Activated CD4-positive, alpha-beta T cell treated with anti-CD3 and anti-CD28 coated beads for 36 hours (primary cell): ENCODE measurements around the gene ARHGAP40. TPM values are rescaled to one million over a fixed set of nuclear protein-coding genes. Genes with fewer than 3 reads are reported as not detected.

Experiments
- ATAC-seq: fragments of 200-7000 bp; cut with Tn5 transposase; one replicate; pipeline ENCODE4 v1.10.0; 2021; ENCODE audit warnings: mild to moderate bottlenecking, moderate library complexity
- CTCF ChIA-PET: fragments of 350-600 bp; sonication (Branson Sonifier 250); formaldehyde crosslinking; loops from one replicate; lab custom pipeline; 2021; ENCODE audit warnings: antibody characterized with exemption; lab: Charles Lee
- POLR2A ChIA-PET: fragments of 350-600 bp; sonication (Branson Sonifier 250); formaldehyde crosslinking; loops from one replicate; lab custom pipeline; 2021; ENCODE audit warnings: antibody characterized with exemption, inconsistent platforms; lab: Charles Lee
- DNase-seq: peaks from one replicate; pipeline ENCODE4 v3.0.0-alpha.2; 2020
- H3K27ac Mint-ChIP-seq: one replicate; pipeline ENCODE4 v1.8.0; 2021; ENCODE audit warnings: mixed read lengths
- H3K27me3 Mint-ChIP-seq: one replicate; pipeline ENCODE4 v1.8.0; 2021; ENCODE audit warnings: mixed read lengths
- H3K36me3 Mint-ChIP-seq: one replicate; pipeline ENCODE4 v1.8.0; 2021; ENCODE audit warnings: low read depth, mixed read lengths
- H3K4me1 Mint-ChIP-seq: one replicate; pipeline ENCODE4 v1.8.0; 2021; ENCODE audit warnings: mixed read lengths
- H3K4me3 Mint-ChIP-seq: one replicate; pipeline ENCODE4 v1.8.0; 2021; ENCODE audit warnings: mild to moderate bottlenecking, moderate library complexity, mixed read lengths
- H3K9me3 Mint-ChIP-seq: one replicate; pipeline ENCODE4 v1.8.0; 2021; ENCODE audit warnings: low read depth, mixed read lengths
- intact Hi-C, 2 experiments: fragments of 100-400 bp; cut with DNase I in 1 of 2; cut with micrococcal nuclease in 1 of 2; formaldehyde crosslinking; loops; one replicate each; pipeline versions ENCODE4 v1.14.2 to v1.15.1; 2022 to 2024; cut with DNase I, micrococcal nuclease
- total RNA-seq, 2 experiments: library from RNA; stranded (reverse); gene quantifications; one replicate each; pipeline ENCODE4 v1.2.3, GENCODE V29; 2021

Gene ARHGAP40
- total RNA-seq, 2 experiments from 2014 or later = not detected

DNA sequence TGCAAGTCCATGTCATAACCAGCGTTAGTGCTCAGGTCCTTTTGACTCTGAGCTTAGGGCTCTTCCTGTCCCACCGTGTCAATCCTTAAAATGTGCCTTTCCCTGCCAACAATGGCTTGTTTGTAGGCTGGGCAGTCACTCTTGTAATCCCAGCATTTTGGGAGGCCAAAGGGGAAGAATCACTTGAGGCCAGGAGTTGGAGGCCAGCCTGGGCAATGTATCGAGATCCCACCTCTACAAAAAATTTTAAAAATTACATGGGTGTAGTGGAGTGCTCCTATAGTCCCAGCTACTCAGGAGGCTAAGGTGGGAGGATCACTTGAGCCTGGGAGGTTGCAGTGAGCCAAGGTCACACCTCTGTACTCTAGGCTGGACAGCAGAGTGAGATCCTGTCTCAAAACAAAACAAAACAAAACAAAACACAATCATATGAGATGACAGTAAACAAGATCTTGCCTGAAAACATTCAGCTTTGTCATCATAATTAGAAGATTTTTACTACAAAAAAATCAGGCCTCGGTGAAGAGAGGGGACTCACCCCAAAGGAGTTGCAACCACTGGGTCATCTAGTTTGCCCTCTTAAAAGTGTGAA is 70.2 kb downstream of the ARHGAP40 start:
- intact Hi-C loops = loop anchor here in 1 of 2 experiments (10.0 kb wide), 1 partner anchor 53 kb away; the partner anchor contains the start of gene SLC32A1
- ATAC-seq (no peak), DNase-seq (no peak)
- Mint-ChIP-seq H3K9me3 (no peaks in the 10 kb centered on the region), H3K4me3 (no peak overlapping the region), H3K27me3 (peaks cover 18% of the 10 kb centered on the region), H3K27ac (no peak overlapping the region), H3K4me1 (peaks cover 5% of the 10 kb centered on the region), H3K36me3 (no peaks in the 10 kb centered on the region)
- ChIA-PET CTCF (interaction anchor here (0.6 to 0.9 kb wide), 3 partner anchors 13 to 87 kb away, joined by 3 to 4 read pairs (median 3); no protein-coding TSS in a partner anchor), POLR2A (no interaction called here)

DNA sequence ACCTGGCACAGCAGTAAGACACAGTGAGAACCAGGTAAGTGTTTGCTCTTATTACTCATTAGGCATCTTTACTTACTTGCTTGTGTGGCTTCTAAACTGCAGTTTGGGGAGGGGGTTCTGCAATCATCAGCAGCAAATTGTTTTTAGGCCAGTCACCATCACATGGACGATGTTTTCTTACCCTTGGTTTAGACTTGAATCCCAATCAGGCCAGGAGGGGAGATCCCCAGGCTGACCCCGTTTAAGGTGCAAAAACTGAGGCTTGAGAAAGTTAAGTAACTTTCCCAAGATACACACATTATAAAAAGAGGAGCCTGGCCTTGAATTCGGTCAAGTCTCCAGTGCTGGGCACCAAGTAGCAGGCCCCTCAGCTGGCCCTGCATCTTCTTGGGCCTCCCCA is 70.9 kb downstream of the ARHGAP40 start:
- H3K4me1 Mint-ChIP-seq = peaks cover 5% of the 10 kb centered on the region
- ATAC-seq (no peak), DNase-seq (no peak)
- ChIA-PET CTCF (interaction anchor here (1.4 to 2.3 kb wide), 2 partner anchors 10 to 12 kb away, joined by 4 to 9 read pairs; no protein-coding TSS in a partner anchor), POLR2A (no interaction called here)
- H3K27ac Mint-ChIP-seq = no peak overlapping the region
- no peak overlapping the region for H3K4me3 Mint-ChIP-seq
- no peaks in the 10 kb centered on the region for H3K36me3 Mint-ChIP-seq
- intact Hi-C loops = loop anchor here in 1 of 2 experiments (10.0 kb wide), 1 partner anchor 52 kb away; the partner anchor contains the start of gene SLC32A1
- peaks cover 18% of the 10 kb centered on the region for H3K27me3 Mint-ChIP-seq
- no peaks in the 10 kb centered on the region for H3K9me3 Mint-ChIP-seq

DNA sequence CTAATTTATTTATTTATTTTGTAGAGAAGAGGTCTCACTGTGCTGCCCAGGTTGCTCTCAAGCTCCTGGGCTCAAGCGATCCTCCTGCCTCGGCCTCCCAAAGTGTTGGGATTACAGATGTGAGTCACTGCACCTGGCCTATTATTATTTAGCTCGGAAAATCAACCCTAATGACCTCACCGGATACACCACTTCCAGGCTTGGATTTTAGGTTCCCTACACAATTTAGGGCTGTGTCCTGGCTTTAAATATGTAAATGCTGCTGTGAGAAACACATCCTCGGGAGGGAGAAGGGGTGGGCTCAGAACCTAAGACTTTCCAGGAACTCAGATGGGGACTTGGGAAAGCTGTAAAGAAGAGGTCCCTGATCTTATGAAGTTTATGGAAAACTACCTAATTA is 71.7 kb downstream of the ARHGAP40 start:
- H3K4me1 Mint-ChIP-seq = peaks cover 5% of the 10 kb centered on the region
- DNase-seq = no peak
- ChIA-PET POLR2A (no interaction called here), CTCF (interaction anchor here (0.7 to 2.3 kb wide), 10 partner anchors 10 to 251 kb away, joined by 3 to 9 read pairs (median 3); no protein-coding TSS in a partner anchor)
- no peaks in the 10 kb centered on the region for H3K36me3 Mint-ChIP-seq
- H3K27ac Mint-ChIP-seq = no peak overlapping the region
- no peak for ATAC-seq
- H3K9me3 Mint-ChIP-seq = no peaks in the 10 kb centered on the region
- intact Hi-C loops = loop anchor here in 1 of 2 experiments (10.0 kb wide), 1 partner anchor 52 kb away; the partner anchor contains the start of gene SLC32A1
- H3K27me3 Mint-ChIP-seq = peaks cover 12% of the 10 kb centered on the region
- H3K4me3 Mint-ChIP-seq = peak overlapping the region; percentile 63

DNA sequence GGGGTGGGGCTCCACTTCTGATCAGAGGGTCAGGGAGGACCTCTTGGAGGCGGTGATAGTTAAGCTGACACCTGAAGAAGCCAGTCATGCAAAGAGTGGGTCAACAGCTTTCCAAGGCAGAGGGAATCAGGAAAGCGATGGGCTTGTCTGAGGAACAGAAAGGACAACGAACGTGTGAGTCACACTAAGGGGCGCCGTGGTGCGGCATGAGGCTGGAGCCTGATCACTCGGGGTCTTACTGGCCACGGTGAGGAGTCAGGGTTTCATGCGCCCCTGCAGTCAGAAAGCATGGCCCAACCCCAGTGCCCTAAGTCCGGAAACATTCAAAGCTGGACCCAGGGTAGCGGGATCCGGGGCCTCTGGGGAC is 72.1 kb downstream of the ARHGAP40 start:
- CTCF ChIA-PET = interaction anchor here (0.7 to 2.3 kb wide), 11 partner anchors 10 to 251 kb away, joined by 3 to 9 read pairs (median 3); no protein-coding TSS in a partner anchor
- H3K36me3 Mint-ChIP-seq = no peaks in the 10 kb centered on the region
- ATAC-seq (peak; percentile 30), DNase-seq (peak; percentile 24)
- peak overlapping the region; percentile 63 for H3K4me3 Mint-ChIP-seq
- POLR2A ChIA-PET = no interaction called here
- intact Hi-C loops = loop anchor here (1.0 to 10.0 kb wide), 5 partner anchors 27 to 289 kb away; partner anchors contain the start of genes ACTR5 (in 1 of the 2), DHX35 (in 1 of the 2) and SLC32A1 (in 1 of the 2)
- H3K4me1 Mint-ChIP-seq = peaks cover 5% of the 10 kb centered on the region
- H3K27me3 Mint-ChIP-seq = peaks cover 12% of the 10 kb centered on the region
- no peaks in the 10 kb centered on the region for H3K9me3 Mint-ChIP-seq
- no peak overlapping the region for H3K27ac Mint-ChIP-seq

DNA sequence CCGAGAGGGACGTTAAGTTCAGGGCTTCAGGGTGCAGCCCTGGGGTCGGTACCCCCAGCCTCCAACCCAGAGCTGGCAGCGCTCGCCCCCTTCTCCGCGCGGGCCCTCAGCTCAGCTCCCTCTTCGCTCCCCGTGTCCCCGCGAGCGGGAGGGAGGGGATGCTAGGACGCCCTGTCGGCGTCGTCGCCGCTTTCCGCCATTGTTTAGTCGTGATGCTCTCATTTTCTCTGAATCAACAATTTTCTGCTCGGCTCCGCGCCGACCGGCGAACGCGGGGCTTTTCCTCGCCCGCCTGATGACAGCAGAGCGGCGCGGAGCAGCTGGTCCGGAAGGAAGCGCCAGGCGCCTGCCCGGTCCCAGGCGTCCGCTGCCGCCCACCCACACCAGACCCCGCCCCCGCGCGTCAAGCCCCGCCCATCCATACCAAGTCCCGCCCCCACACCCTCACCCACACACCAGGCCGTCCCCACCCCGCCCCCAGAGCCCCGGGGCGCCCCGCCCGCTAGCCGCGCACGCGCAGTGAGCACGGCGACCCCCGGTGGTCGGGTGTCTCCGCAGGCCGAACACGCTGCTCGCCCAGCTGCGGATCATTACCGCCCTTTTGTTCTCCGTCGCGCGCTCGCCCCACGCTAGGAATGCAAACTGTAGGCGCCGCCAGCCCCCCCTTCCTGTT is 72.6 kb downstream of the ARHGAP40 start:
- ATAC-seq (peak; percentile 91), DNase-seq (peak; percentile 84)
- no peaks in the 10 kb centered on the region for H3K9me3 Mint-ChIP-seq
- intact Hi-C loops = loop anchor here (1.0 to 10.0 kb wide), 5 partner anchors 28 to 288 kb away; partner anchors contain the start of genes ACTR5 (in 1 of the 2), DHX35 (in 1 of the 2) and SLC32A1 (in 1 of the 2)
- CTCF ChIA-PET = interaction anchor here (0.7 to 2.3 kb wide), 9 partner anchors 9 to 52 kb away, joined by 3 to 9 read pairs (median 3); no protein-coding TSS in a partner anchor
- H3K4me3 Mint-ChIP-seq = peak overlapping the region; percentile 63
- H3K27me3 Mint-ChIP-seq = peaks cover 12% of the 10 kb centered on the region
- H3K4me1 Mint-ChIP-seq = peaks cover 5% of the 10 kb centered on the region
- H3K27ac Mint-ChIP-seq = peak overlapping the region; percentile 49
- POLR2A ChIA-PET = no interaction called here
- no peaks in the 10 kb centered on the region for H3K36me3 Mint-ChIP-seq

DNA sequence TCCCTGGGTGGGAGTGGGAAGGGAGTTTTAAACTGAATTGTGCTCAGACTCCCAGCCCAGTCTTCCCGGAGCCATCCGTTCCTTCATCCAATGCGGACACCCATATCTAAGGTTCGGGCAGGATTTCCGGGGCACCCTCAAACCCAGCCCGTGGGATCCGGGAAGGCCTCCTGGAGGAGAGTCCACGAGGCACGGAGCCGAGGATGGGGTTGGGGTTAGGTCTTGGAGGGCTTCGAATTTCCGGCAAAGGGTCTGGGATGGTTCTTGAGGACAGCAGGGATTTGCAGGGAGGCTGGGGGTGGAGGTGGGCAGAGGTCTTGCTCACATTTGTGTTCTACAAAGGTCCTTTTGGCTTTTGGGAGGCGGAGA is 73.1 kb downstream of the ARHGAP40 start:
- Mint-ChIP-seq H3K4me1 (peaks cover 5% of the 10 kb centered on the region), H3K27me3 (peaks cover 11% of the 10 kb centered on the region), H3K4me3 (peak overlapping the region; percentile 53), H3K9me3 (no peaks in the 10 kb centered on the region), H3K36me3 (no peaks in the 10 kb centered on the region), H3K27ac (no peak overlapping the region)
- POLR2A ChIA-PET = no interaction called here
- CTCF ChIA-PET = interaction anchor here (1.1 kb wide), 1 partner anchor 11 kb away, joined by 3 read pairs; no protein-coding TSS in a partner anchor
- DNase-seq (no peak), ATAC-seq (no peak)
- intact Hi-C loops = loop anchor here (1.0 to 10.0 kb wide), 5 partner anchors 28 to 288 kb away; partner anchors contain the start of genes ACTR5 (in 1 of the 2), DHX35 (in 1 of the 2) and SLC32A1 (in 1 of the 2)

DNA sequence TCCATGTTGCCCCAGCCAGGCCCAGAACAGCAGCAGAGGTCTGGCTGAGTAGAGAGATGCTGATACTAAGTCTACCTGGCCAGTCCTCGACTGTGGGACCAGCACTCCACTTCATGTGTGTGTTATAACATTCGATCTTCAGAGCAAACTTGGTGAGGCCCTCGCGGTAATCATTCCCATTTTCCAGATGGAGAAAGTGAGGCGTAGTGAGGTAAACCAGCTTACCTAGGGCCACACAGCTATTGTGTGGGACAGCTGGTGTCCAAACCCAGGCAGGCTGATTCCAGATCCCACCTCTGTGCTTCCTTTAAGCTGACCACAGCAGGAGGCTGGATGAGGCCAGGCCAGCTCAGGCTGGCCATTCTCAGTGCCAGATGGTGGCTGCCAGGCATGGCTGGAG is 75.0 kb downstream of the ARHGAP40 start:
- H3K4me3 Mint-ChIP-seq = no peak overlapping the region
- H3K9me3 Mint-ChIP-seq = no peaks in the 10 kb centered on the region
- ATAC-seq (no peak), DNase-seq (no peak)
- H3K4me1 Mint-ChIP-seq = peaks cover 5% of the 10 kb centered on the region
- H3K36me3 Mint-ChIP-seq = no peaks in the 10 kb centered on the region
- H3K27ac Mint-ChIP-seq = no peak overlapping the region
- intact Hi-C loops = loop anchor here in 1 of 2 experiments (10.0 kb wide), 1 partner anchor 48 kb away; the partner anchor contains the start of gene SLC32A1
- ChIA-PET POLR2A (no interaction called here), CTCF (interaction anchor here (1.0 to 1.4 kb wide), 2 partner anchors 50 to 114 kb away, joined by 3 read pairs; no protein-coding TSS in a partner anchor)
- H3K27me3 Mint-ChIP-seq = peaks cover 23% of the 10 kb centered on the region

DNA sequence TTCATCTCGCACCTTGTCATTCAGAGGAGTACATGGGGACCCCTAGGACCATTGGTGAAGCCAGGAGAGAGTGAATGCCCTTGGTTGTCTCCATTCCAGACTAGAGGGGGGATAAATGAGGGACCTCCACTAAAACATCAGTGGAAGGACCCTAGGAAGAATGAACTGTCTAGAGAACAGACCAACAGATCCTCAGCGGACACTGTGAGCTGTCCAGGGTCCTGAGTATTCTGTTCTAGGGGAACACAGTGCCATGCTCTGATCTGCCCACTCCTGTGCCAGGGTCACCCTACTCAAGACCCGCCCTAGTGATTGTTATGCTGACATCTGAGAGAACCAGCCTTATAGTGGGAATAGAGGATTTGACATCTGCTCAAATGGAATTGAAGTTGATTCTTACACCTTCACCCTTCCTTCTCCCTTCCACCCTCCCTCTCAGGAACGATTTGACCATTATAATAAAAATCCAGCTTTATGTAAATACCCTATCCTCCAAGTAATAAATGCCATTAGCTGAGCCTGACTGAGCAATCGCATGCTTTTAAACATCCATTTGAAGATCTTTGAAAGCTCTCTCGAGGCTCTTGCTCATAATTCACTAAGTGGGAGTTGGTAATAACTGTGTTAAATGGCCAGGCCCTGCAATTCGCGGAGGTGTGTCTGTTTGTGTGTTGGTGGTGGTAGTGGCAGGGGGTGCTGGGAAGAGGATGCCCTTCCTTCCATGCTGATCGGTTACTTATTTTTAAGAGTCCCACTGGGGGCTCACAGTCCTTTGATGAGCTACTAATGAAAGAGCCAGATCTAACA is 79.1 kb downstream of the ARHGAP40 start:
- ChIA-PET CTCF (interaction anchor here (1.4 kb wide), 1 partner anchor 10 kb away, joined by 5 read pairs; no protein-coding TSS in a partner anchor), POLR2A (no interaction called here)
- H3K27me3 Mint-ChIP-seq = peaks cover 30% of the 10 kb centered on the region
- no peak for ATAC-seq
- intact Hi-C loops = no loop called here
- H3K27ac Mint-ChIP-seq = no peak overlapping the region
- H3K4me3 Mint-ChIP-seq = no peak overlapping the region
- no peaks in the 10 kb centered on the region for H3K9me3 Mint-ChIP-seq
- H3K36me3 Mint-ChIP-seq = no peaks in the 10 kb centered on the region
- no peaks in the 10 kb centered on the region for H3K4me1 Mint-ChIP-seq
- peak; percentile 49 for DNase-seq

DNA sequence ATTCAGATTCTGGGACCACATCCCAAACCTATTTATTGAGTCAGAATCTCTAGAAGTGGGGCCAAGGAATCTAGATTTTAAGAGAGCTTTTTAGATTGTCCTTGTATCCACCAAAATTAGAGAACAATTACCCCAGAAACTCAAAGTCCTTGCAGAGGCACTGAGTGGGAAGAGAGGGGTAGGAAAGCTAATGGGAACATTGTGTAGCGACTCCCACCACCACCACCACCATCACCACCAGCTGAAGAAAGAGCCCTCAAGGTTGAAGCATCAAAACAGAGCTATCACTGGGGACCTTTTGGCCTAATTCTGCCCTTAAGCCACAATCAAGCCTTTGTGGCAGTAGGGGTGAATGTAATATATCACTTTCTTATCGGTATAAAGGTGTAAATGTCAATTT is 83.7 kb downstream of the ARHGAP40 start:
- no peaks in the 10 kb centered on the region for H3K9me3 Mint-ChIP-seq
- H3K27me3 Mint-ChIP-seq = peaks cover 46% of the 10 kb centered on the region
- no peak overlapping the region for H3K4me3 Mint-ChIP-seq
- DNase-seq = no peak
- H3K36me3 Mint-ChIP-seq = no peaks in the 10 kb centered on the region
- ChIA-PET CTCF (interaction anchor here (0.6 to 1.1 kb wide), 3 partner anchors 11 to 48 kb away, joined by 3 read pairs; no protein-coding TSS in a partner anchor), POLR2A (no interaction called here)
- no peaks in the 10 kb centered on the region for H3K4me1 Mint-ChIP-seq
- intact Hi-C loops = no loop called here
- no peak for ATAC-seq
- H3K27ac Mint-ChIP-seq = no peak overlapping the region

DNA sequence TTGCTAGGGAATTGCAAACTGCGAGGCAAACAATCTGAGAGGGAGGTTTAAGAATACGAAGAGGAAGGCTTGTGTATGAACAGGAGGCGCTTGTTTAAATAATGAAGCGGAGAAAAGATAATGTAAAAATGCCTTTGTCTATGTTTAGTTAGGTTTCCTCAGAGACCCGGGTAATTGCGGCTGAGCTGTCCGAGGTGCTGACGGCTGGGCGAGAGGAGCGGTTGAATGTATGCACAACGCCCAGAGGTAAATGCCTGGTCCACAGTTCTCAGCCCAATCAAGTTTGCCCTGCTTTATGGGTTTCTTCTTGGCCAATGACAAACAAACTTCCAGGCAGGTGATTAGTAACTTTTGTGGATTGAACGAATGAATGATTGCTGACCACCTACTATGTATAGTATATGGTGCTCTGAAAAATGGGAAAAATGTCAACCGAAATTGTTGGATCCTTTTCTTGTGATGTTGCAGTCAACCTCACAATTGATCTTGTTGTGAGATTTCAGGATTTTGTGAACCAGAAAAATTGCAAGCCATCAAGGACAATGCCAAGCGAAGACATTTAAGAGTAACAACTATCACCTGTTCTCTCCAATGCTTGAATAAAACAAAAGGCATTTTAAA is 84.4 kb downstream of the ARHGAP40 start:
- POLR2A ChIA-PET = no interaction called here
- intact Hi-C loops = no loop called here
- peaks cover 43% of the 10 kb centered on the region for H3K27me3 Mint-ChIP-seq
- no peaks in the 10 kb centered on the region for H3K9me3 Mint-ChIP-seq
- DNase-seq (peak; percentile 72), ATAC-seq (no peak)
- CTCF ChIA-PET = interaction anchor here (0.6 to 1.1 kb wide), 3 partner anchors 12 to 48 kb away, joined by 3 read pairs; no protein-coding TSS in a partner anchor
- H3K4me1 Mint-ChIP-seq = no peaks in the 10 kb centered on the region
- H3K4me3 Mint-ChIP-seq = no peak overlapping the region
- H3K27ac Mint-ChIP-seq = no peak overlapping the region
- no peaks in the 10 kb centered on the region for H3K36me3 Mint-ChIP-seq
